IPS-18a (cell line): ENCODE results near the gene DXO.
"Not testable (repeated sequence)": the region's sequence is repeated elsewhere in the genome, so short reads cannot be mapped to it uniquely, and the experiment has no call there.

Experiments used
- H3K27ac ChIP-seq: one replicate; pipeline ENCODE4 v1.5.1; 2013; ENCODE audit warnings: low read length
- H3K27me3 ChIP-seq: one replicate; pipeline ENCODE4 v1.6.1; 2013; ENCODE audit warnings: mild to moderate bottlenecking, low read length; ENCODE audit not compliant: control insufficient read depth, insufficient read depth
- H3K36me3 ChIP-seq: one replicate; pipeline ENCODE4 v1.6.1; 2013; ENCODE audit warnings: low read depth, low read length; ENCODE audit not compliant: control insufficient read depth
- H3K4me1 ChIP-seq: one replicate; pipeline ENCODE4 v1.6.1; 2013; ENCODE audit warnings: low read depth, low read length; ENCODE audit not compliant: control insufficient read depth
- H3K4me3 ChIP-seq: one replicate; pipeline ENCODE4 v1.5.1; 2013; ENCODE audit warnings: low read length
- H3K9ac ChIP-seq: one replicate; pipeline ENCODE4 v1.6.1; 2013; ENCODE audit warnings: mild to moderate bottlenecking, low read length, moderate library complexity
- H3K9me3 ChIP-seq: one replicate; pipeline ENCODE4 v1.6.1; 2013; ENCODE audit warnings: low read depth, low read length; ENCODE audit not compliant: control insufficient read depth

DXO gene

DNA sequence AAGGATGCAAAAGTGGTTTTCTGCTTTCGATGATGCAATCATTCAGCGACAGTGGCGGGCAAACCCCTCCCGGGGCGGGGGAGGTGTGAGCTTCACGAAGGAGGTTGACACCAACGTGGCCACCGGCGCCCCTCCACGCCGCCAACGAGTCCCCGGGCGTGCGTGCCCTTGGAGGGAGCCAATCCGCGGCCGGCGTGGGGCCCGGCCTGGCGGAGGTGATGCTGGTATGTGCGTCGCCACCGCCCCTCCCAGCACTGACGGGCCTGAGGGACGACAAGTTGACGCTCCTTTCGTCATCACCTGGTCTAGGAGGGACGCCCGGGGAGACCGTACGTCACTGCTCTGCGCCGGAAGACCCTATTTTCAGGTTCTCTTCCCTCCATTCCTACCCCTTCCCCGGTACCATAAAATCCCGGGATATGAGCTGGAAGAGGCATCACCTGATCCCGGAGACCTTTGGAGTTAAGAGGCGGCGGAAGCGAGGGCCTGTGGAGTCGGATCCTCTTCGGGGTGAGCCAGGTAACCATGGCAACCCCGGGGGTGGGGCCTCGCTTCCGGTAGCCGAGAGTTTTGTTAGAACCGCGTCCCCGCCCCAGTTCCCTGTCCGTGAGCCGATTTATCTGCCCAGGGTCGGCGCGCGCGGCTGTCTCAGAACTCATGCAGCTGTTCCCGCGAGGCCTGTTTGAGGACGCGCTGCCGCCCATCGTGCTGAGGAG lies at the start of gene DXO:
Gene DXO, minus strand, starts transcription at position 146 of the 716 bp plus-strand sequence. CDS start 463 bp downstream, outside the sequence.
- peaks cover 5% of the 10 kb centered on the region for H3K4me1 ChIP-seq
- peak within 1 kb of the TSS; percentile 89 for H3K27ac ChIP-seq
- H3K4me3 ChIP-seq: peak within 1 kb of the TSS; percentile 91
- H3K27me3 ChIP-seq: no peaks in the 10 kb centered on the region
- H3K36me3 ChIP-seq: peaks cover 21% of the 10 kb centered on the region
- no peaks in the 10 kb centered on the region for H3K9me3 ChIP-seq
- H3K9ac ChIP-seq: peak within 1 kb of the TSS; percentile 59

DNA sequence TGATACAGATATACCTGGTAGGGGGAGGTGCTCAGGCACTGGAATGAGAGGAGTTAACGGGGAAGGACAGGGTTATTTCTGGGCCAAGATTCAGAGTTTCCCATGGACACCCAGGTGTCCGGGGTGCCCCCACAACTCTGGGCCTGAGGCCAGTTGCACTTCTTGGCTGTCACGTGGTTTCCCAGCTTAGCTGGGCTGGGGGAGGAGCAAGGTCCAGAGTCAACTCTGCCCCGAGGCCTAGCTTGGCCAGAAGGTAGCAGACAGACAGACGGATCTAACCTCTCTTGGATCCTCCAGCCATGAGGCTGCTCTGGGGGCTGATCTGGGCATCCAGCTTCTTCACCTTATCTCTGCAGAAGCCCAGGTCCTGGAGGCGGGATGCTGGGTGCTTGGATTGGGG lies 42.6 kb upstream of the DXO start, which contains the start of gene C4B:
Gene C4B, plus strand, starts transcription at position 249 of the 400 bp plus-strand sequence. Its CDS starts 51 bp downstream, at position 300.
- not testable (repeated sequence) for H3K4me1 ChIP-seq, H3K9me3 ChIP-seq, H3K27me3 ChIP-seq, H3K36me3 ChIP-seq, H3K9ac ChIP-seq, H3K27ac ChIP-seq, H3K4me3 ChIP-seq

- not testable (repeated sequence) for H3K4me1 ChIP-seq, H3K36me3 ChIP-seq, H3K9ac ChIP-seq, H3K27me3 ChIP-seq, H3K9me3 ChIP-seq, H3K4me3 ChIP-seq, H3K27ac ChIP-seq
Observed at GRCh38 chr6:32013738-32014137, 41.8 kb upstream of the DXO start.

GRCh38 chr6:32012941-32013617 lies 41.1 kb upstream of the DXO start:
- not testable (repeated sequence) for H3K36me3 ChIP-seq, H3K9me3 ChIP-seq, H3K4me3 ChIP-seq, H3K4me1 ChIP-seq, H3K27ac ChIP-seq, H3K27me3 ChIP-seq, H3K9ac ChIP-seq

DNA sequence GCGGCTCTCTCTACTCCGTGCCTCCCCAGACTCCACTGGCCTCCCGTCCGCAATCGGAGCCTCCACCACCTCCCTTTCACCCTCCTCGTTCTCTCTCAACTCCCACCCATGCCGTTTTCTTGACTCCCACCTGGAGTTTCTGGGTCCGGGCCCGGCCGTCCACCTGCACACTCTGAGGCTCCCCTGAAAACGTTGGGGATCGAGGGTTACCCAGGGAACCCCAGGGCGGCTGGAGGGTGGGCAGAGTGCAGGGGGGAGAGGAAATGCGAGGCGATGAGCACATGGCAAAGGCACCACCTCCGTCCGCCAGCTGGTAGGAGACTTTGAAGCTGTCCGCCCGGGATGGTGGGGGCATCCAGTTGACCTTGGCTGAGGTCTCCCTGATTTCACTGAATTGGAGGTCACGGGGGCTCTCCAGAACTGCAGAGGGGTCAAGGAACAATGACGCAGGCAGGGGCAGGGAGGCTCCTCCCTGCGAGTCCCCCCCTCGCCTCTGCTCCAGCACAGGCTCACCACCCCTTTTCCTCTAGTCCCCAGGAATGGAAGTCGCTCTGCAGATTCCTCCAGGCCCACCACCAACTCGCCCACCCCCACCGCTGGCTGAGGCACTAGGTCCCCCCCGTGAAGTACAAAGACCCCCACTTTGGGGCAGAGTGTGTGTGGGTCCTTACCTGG lies 39.1 kb upstream of the DXO start:
- H3K27ac ChIP-seq, H3K27me3 ChIP-seq, H3K9me3 ChIP-seq, H3K36me3 ChIP-seq, H3K4me3 ChIP-seq, H3K4me1 ChIP-seq, H3K9ac ChIP-seq: not testable (repeated sequence)

DNA sequence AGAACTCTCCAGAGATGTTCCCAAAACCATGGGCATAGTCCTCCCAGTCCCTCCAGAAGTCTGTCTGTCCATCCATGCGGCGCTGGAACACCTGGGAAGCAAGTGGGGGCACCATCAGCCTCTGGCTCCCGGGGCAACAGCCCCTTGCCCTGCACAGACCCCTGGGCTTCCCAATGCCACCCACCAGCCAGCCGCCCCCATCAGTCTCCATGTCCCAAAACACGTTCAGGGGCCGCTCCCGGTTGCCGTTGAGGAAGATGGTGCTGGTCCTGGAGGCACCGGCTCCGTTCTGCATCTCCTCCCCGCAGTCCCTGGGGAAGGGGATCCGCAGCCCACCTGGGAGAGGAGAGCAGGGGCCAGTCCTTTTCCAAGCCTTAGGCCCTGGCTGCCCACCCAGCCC lies 37.6 kb upstream of the DXO start:
- H3K4me3 ChIP-seq, H3K4me1 ChIP-seq, H3K27ac ChIP-seq, H3K36me3 ChIP-seq, H3K27me3 ChIP-seq, H3K9ac ChIP-seq, H3K9me3 ChIP-seq: not testable (repeated sequence)

- not testable (repeated sequence) for H3K4me3 ChIP-seq, H3K4me1 ChIP-seq, H3K36me3 ChIP-seq, H3K9ac ChIP-seq, H3K27ac ChIP-seq, H3K27me3 ChIP-seq, H3K9me3 ChIP-seq
Observed at GRCh38 chr6:32008616-32009015, 36.7 kb upstream of the DXO start.

- H3K27ac ChIP-seq, H3K36me3 ChIP-seq, H3K4me1 ChIP-seq, H3K27me3 ChIP-seq, H3K9ac ChIP-seq, H3K9me3 ChIP-seq, H3K4me3 ChIP-seq: not testable (repeated sequence)
Observed at GRCh38 chr6:32008037-32008436, 36.1 kb upstream of the DXO start.

DNA sequence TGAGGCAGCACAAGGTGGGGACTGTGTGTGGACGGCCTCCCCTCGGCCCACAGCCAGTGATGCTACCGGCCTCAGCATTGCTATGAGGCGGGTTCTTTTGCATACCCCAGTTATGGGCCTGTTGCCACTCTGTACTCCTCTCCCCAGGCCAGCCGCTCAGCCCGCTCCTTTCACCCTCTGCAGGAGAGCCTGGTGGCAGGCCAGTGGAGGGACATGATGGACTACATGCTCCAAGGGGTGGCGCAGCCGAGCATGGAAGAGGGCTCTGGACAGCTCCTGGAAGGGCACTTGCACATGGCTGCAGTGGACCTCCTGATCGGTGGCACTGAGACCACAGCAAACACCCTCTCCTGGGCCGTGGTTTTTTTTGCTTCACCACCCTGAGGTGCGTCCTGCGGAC lies 35.1 kb upstream of the DXO start:
- H3K36me3 ChIP-seq: not testable (repeated sequence)

DNA sequence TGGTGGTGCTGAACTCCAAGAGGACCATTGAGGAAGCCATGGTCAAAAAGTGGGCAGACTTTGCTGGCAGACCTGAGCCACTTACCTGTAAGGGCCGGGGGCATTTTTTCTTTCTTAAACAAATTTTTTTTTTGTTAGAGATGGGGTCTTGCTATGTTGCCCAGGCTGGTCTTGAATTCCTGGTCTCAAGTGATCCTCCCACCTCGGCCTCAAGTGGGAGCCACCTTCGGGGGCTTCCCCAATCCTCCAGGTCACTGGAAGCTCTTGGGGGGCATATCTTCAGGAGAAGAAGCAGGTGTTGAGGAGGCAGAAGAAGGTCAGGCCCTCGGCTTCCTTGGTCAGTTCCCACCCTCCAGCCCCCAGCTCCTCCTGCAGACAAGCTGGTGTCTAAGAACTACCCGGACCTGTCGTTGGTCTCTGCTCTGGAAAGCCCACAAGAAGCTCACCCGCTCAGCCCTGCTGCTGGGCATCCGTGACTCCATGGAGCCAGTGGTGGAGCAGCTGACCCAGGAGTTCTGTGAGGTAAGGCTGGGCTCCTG lies 34.1 kb upstream of the DXO start:
- H3K27me3 ChIP-seq, H3K27ac ChIP-seq, H3K36me3 ChIP-seq, H3K9me3 ChIP-seq, H3K9ac ChIP-seq, H3K4me1 ChIP-seq, H3K4me3 ChIP-seq: not testable (repeated sequence)

More for the DNA sequence above, 35.1 kb upstream of the DXO start:
- not testable (repeated sequence) for H3K4me1 ChIP-seq, H3K9ac ChIP-seq, H3K27me3 ChIP-seq, H3K9me3 ChIP-seq, H3K27ac ChIP-seq, H3K4me3 ChIP-seq

DNA sequence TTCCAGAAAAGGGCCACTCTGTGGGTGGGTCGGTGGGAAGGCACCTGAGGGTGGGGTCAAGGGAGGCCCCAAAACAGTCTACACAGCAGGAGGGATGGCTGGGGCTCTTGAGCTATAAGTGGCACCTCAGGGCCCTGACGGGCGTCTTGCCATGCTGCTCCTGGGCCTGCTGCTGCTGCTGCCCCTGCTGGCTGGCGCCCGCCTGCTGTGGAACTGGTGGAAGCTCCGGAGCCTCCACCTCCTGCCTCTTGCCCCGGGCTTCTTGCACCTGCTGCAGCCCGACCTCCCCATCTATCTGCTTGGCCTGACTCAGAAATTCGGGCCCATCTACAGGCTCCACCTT lies 33.6 kb upstream of the DXO start:
- H3K36me3 ChIP-seq, H3K4me1 ChIP-seq, H3K27ac ChIP-seq, H3K4me3 ChIP-seq, H3K9ac ChIP-seq, H3K27me3 ChIP-seq, H3K9me3 ChIP-seq: not testable (repeated sequence)
